Thyroid gland (tissue), 4 donors: Measurements from ENCODE around the gene HK1. TPM values are rescaled to one million over a fixed set of nuclear protein-coding genes. Genes with fewer than 3 reads are reported as not detected.

Experiments
- DNase-seq, 2 donors: peaks; one replicate each; pipeline ENCODE4 v3.0.0-alpha.2; 2019
- H3K27ac ChIP-seq, 3 donors: fragments of 200-600 bp; sonication (generic); 1 replicate in 2 of 3; 2 replicates in 1 of 3; pipeline ENCODE4 v1.5.1; 2016 to 2019; ENCODE audit warnings: mild to moderate bottlenecking in 1 of 3, moderate library complexity in 1 of 3
- H3K27me3 ChIP-seq: fragments of 200-600 bp; sonication (generic); one replicate; pipeline ENCODE4 v1.5.1; 2019
- H3K36me3 ChIP-seq, 2 donors: fragments of 200-600 bp; sonication (generic); one replicate each; pipeline ENCODE4 v1.5.1; 2016 to 2019
- H3K4me1 ChIP-seq, 2 donors: fragments of 200-600 bp; sonication (generic); one replicate each; pipeline ENCODE4 v1.5.1; 2017 to 2019
- H3K4me3 ChIP-seq, 3 donors: fragments of 200-600 bp; sonication (generic); replicated peaks in 1 of 3; 1 replicate in 2 of 3; 2 replicates in 1 of 3; pipeline ENCODE4 v1.5.1; 2016; ENCODE audit warnings: mild to moderate bottlenecking in 1 of 3
- H3K9me3 ChIP-seq: fragments of 200-600 bp; sonication (generic); one replicate; pipeline ENCODE4 v1.5.1; 2017
- CTCF ChIP-seq, 6 experiments: fragments of 200-600 bp in 3 of 6; fragments of 450-650 bp in 3 of 6; sonication (generic) in 3 of 6; IDR thresholded peaks; one replicate each; pipeline ENCODE4 v1.5.1; 2016 to 2019; ENCODE audit warnings: antibody characterized with exemption in 6 of 6, mild to moderate bottlenecking in 2 of 6, inconsistent platforms in 1 of 6, moderate library complexity in 1 of 6
- POLR2A ChIP-seq, 2 donors: fragments of 450-650 bp; IDR thresholded peaks; one replicate each; pipeline ENCODE4 v1.6.1; 2017; ENCODE audit warnings: antibody characterized with exemption in 2 of 2, mild to moderate bottlenecking in 2 of 2, moderate library complexity in 1 of 2
- WGBS, 2 donors: methylation state at CpG; one replicate each; pipeline ENCODE4 v1.1.5; 2017; 5-methylcytosine and 5-hydroxymethylcytosine counted together
- intact Hi-C: fragments of 100-400 bp; cut with DNase I; formaldehyde crosslinking; loops from one replicate; pipeline ENCODE4 v1.15.1; 2023
- total RNA-seq, 4 donors: library from RNA; depleted of rRNA; stranded (reverse); fragments of >200 nt; gene quantifications; one replicate each; pipeline ENCODE4 v1.2.3, GENCODE V29; 2016

HK1 gene
- total RNA-seq, 4 donors from 2014 or later: 106 to 231 (median 189) TPM

GRCh38 chr10:69407621-69408301 is 129.5 kb downstream of the HK1 start:
- DNase-seq: peak in 1 of 2 donors; percentile 20
- Histone ChIP-seq H3K27me3 (no peaks in the 10 kb centered on the region), H3K4me3 (no peak overlapping the region), H3K36me3 (peaks cover 0 to 4% of the 10 kb centered on the region in 2 donors), H3K9me3 (no peaks in the 10 kb centered on the region), H3K27ac (peak overlapping the region; percentile 72 to 82 (median 79)), H3K4me1 (peaks cover 27 to 33% of the 10 kb centered on the region in 2 donors)
- TF ChIP-seq CTCF (IDR thresholded peaks at IDR 0.05): peak in 2 of 6 experiments; percentile 8 to 12
- TF ChIP-seq POLR2A (IDR thresholded peaks at IDR 0.05): no peak
- intact Hi-C loops: no loop called here
- WGBS, 2 donors: 76 to 79% methylated on average over 13 of the region's 14 CpGs

GRCh38 chr10:69408318-69409175 is 130.3 kb downstream of the HK1 start:
- peak; percentile 95 to 96 for DNase-seq
- H3K4me3 ChIP-seq: peak overlapping the region in 2 of 3 donors; percentile 21 to 34
- TF ChIP-seq CTCF (IDR thresholded peaks at IDR 0.05) (peak; percentile 31 to 92 (median 58)), POLR2A (IDR thresholded peaks at IDR 0.05) (peak in 1 of 2 donors; percentile 60)
- WGBS, 2 donors: 8 to 20% methylated on average over 23 to 24 of the region's 64 CpGs
- no peaks in the 10 kb centered on the region for H3K9me3 ChIP-seq
- peaks cover 27 to 39% of the 10 kb centered on the region in 2 donors for H3K4me1 ChIP-seq
- intact Hi-C loops: no loop called here
- H3K27me3 ChIP-seq: no peaks in the 10 kb centered on the region
- H3K36me3 ChIP-seq: no peaks in the 10 kb centered on the region
- H3K27ac ChIP-seq: peak overlapping the region; percentile 81 to 88 (median 84)

- WGBS, 2 donors: 24 to 25% methylated on average over 7 of the region's 7 CpGs
- Histone ChIP-seq H3K9me3 (no peaks in the 10 kb centered on the region), H3K27ac (peak overlapping the region; percentile 81 to 88 (median 84)), H3K4me3 (peak overlapping the region in 2 of 3 donors; percentile 21 to 34), H3K27me3 (no peaks in the 10 kb centered on the region), H3K4me1 (peaks cover 27 to 39% of the 10 kb centered on the region in 2 donors), H3K36me3 (no peaks in the 10 kb centered on the region)
- DNase-seq: no peak
- intact Hi-C loops: no loop called here
- no peak for TF ChIP-seq POLR2A (IDR thresholded peaks at IDR 0.05)
- TF ChIP-seq CTCF (IDR thresholded peaks at IDR 0.05): peak in 1 of 6 experiments; percentile 6
Measured at GRCh38 chr10:69409176-69409495, 130.8 kb downstream of the HK1 start.

- no peak for DNase-seq
- Histone ChIP-seq H3K4me3 (no peak overlapping the region), H3K27me3 (no peaks in the 10 kb centered on the region), H3K36me3 (no peaks in the 10 kb centered on the region), H3K9me3 (no peaks in the 10 kb centered on the region), H3K4me1 (peaks cover 26 to 39% of the 10 kb centered on the region in 2 donors), H3K27ac (peak overlapping the region in 1 of 3 donors; percentile 61)
- TF ChIP-seq CTCF (IDR thresholded peaks at IDR 0.05): no peak
- TF ChIP-seq POLR2A (IDR thresholded peaks at IDR 0.05): no peak
- intact Hi-C loops: no loop called here
- 67 to 68% methylated on average over 6 of the region's 6 CpGs for WGBS, 2 donors
Measured at GRCh38 chr10:69409968-69410367, 131.7 kb downstream of the HK1 start.
